ENCODE results near the gene RPL7L1. TPM values are rescaled to one million over a fixed set of nuclear protein-coding genes. Genes with fewer than 3 reads are reported as not detected.

The RPL7L1 gene
- total and polyA plus RNA-seq, 2 of the 4 experiments (the other 2 are of a cell fraction) = 43.0 to 112 TPM

DNA sequence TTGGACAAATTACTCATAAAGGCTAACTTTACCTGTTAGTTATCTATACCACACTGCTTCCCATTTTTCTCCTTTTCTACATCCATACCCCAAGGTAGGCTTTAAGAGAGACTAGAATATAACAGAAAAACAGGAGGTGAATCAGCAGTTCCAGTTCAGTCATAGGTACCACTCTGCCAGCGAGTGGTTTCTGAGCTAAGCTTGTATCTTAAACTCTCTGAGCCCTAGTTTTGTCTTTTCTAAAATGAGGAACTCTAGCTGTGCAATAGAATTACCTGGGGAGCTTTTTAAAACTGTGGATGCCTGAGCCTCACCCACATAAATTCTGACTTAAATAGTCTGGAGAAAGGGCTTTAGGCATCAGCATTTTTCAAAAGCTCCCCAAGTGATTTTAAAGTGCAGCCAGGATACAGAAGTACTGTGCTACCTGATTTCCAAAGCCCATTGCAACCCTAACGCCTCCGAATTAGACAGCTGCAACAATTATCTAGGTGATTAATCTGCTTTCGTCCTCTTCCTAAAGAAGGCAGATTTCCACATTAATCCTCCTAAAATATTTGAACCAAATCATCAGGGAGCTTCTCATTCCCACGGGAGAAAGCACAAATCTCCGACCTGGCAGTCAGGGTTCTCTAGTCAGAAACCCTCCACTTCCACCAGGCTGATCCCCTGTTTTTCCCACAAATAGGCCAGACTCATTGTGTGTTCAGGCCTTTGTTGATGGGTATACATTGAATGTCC, 37.4 kb upstream of the RPL7L1 start:
- Histone ChIP-seq H2AK9ac (replicated peaks; ENCODE audit: low read depth, low read length, poor library complexity) (no peak overlapping the region), H4K8ac (ENCODE audit: low read depth in 2 of 2, low read length in 2 of 2) (no peak overlapping the region), H3K4me1 (ENCODE audit: control insufficient read depth, insufficient read depth, low read length) (no peaks in the 10 kb centered on the region), H2BK5ac (ENCODE audit: low read depth, low read length, poor library complexity, severe bottlenecking) (no peak overlapping the region), H4K5ac (ENCODE audit: low read depth, low read length) (no peak overlapping the region), H3K9ac (ENCODE audit: low read depth, low read length) (no peak overlapping the region), H3K23ac (ENCODE audit: low read depth, low read length) (0 out of 2 replicates have a peak overlapping the region, but pooled peaks have one; percentile 7), H4K20me1 (ENCODE audit: insufficient read depth, low read length) (no peaks in the 10 kb centered on the region; the same call in 1 of the 2 replicates), H2AFZ (replicated peaks; ENCODE audit: low read length, poor library complexity) (no peak overlapping the region), H3K4ac (ENCODE audit: low read depth, low read length) (no peak overlapping the region), H3K56ac (ENCODE audit: extremely low read depth, insufficient read depth, low read length) (no peak overlapping the region), H4K91ac (ENCODE audit: insufficient read depth, low read depth, low read length) (no peak overlapping the region), H3K79me1 (ENCODE audit: low read depth in 1 of 2, low read length in 2 of 2) (peaks cover 0 to 3% of the 10 kb centered on the region in 2 experiments; a peak in 1 of 4 replicates), H3K36me3 (ENCODE audit: control insufficient read depth, insufficient read depth, low read length) (peaks cover 2% of the 10 kb centered on the region; the same call in 1 of the 2 replicates), H3K27ac (ENCODE audit: insufficient read depth, low read length) (no peak overlapping the region), H3K4me3 (ENCODE audit: insufficient read depth, low read depth, low read length) (no peak overlapping the region), H2BK120ac (ENCODE audit: low read depth, low read length) (no peak overlapping the region), H3K18ac (ENCODE audit: low read depth, low read length) (no peak overlapping the region), H3K27me3 (ENCODE audit: control insufficient read depth, insufficient read depth, low read length) (no peaks in the 10 kb centered on the region), H2BK15ac (ENCODE audit: low read depth, low read length) (no peak overlapping the region), H3K14ac (replicated peaks; ENCODE audit: low read depth, low read length) (no peak overlapping the region), H2BK20ac (ENCODE audit: low read depth, low read length) (no peak overlapping the region), H3K9me1 (ENCODE audit: insufficient read depth, low read length) (no peaks in the 10 kb centered on the region), H2AK5ac (ENCODE audit: low read depth, low read length) (no peak overlapping the region), H3K4me2 (ENCODE audit: low read depth, low read length) (no peak overlapping the region), H3K9me3 (ENCODE audit: control insufficient read depth, insufficient read depth, low read length) (no peaks in the 10 kb centered on the region)
- no CpG with 5 or more reads among the region's 6 CpGs for WGBS, 2 experiments (ENCODE audit: extremely low coverage in 2 of 2, insufficient read length in 1 of 2)
- BruUV-seq (replicated peaks) = no TSS peak
- POLR2A ChIA-PET (ENCODE audit: unreplicated experiment) = no interaction called here
- ATAC-seq (ENCODE audit: low read depth) = no peak
- dilution Hi-C loops (cut with HindIII; ENCODE audit: low sequenced_read_pairs, unreplicated experiment) (no loop called here), intact Hi-C loops (cut with micrococcal nuclease) (no loop called here), in situ Hi-C loops (cut with MboI; ENCODE audit: low sequenced_read_pairs) (no loop called here)
- no peak for DNase-seq
- CTCF ChIA-PET = no interaction called here
- TF ChIP-seq RAD21 (IDR thresholded peaks at IDR 0.05; ENCODE audit: low read length) (no peak), POLR2A (IDR thresholded peaks at IDR 0.05; ENCODE audit: low read depth, low read length) (no peak), MAZ (IDR thresholded peaks at IDR 0.05; ENCODE audit: borderline replicate concordance, low read depth, low read length) (no peak)
- TF ChIP-seq, protein P1, sequence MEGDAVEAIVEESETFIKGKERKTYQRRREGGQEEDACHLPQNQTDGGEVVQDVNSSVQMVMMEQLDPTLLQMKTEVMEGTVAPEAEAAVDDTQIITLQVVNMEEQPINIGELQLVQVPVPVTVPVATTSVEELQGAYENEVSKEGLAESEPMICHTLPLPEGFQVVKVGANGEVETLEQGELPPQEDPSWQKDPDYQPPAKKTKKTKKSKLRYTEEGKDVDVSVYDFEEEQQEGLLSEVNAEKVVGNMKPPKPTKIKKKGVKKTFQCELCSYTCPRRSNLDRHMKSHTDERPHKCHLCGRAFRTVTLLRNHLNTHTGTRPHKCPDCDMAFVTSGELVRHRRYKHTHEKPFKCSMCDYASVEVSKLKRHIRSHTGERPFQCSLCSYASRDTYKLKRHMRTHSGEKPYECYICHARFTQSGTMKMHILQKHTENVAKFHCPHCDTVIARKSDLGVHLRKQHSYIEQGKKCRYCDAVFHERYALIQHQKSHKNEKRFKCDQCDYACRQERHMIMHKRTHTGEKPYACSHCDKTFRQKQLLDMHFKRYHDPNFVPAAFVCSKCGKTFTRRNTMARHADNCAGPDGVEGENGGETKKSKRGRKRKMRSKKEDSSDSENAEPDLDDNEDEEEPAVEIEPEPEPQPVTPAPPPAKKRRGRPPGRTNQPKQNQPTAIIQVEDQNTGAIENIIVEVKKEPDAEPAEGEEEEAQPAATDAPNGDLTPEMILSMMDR (conservative IDR thresholded peaks at IDR 0.05; ENCODE audit: low read depth, low read length) = no peak
- TF ChIP-seq, protein P2, sequence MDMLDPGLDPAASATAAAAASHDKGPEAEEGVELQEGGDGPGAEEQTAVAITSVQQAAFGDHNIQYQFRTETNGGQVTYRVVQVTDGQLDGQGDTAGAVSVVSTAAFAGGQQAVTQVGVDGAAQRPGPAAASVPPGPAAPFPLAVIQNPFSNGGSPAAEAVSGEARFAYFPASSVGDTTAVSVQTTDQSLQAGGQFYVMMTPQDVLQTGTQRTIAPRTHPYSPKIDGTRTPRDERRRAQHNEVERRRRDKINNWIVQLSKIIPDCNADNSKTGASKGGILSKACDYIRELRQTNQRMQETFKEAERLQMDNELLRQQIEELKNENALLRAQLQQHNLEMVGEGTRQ (IDR thresholded peaks at IDR 0.05; ENCODE audit: low read depth, low read length) = no peak
